Measurements from ENCODE around the gene ELP4.

DNA sequence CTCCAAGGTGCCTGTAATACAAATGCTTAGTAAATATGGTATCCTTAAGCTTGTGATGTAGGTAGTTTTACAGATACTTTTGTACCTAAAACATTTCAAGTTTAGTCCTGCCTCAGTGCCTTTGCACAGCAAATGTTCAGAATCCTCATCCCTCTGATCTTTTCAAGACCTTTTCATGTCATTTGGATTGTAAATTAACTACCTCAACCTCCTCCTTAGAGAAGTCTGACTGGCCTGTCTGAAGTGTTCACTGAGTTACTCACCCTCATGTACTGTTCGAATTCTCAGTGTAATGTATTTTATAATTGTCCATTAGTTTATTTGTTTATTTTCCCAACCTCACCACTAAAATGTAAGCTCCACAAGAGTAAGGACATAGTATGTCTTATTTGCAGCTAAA is 147.5 kb downstream of the ELP4 start:
- TF ChIP-seq POLR2A (IDR thresholded peaks at IDR 0.05) (no peak), CTCF (IDR thresholded peaks at IDR 0.05 in 4 of 5, conservative IDR thresholded peaks at IDR 0.05 in 1 of 5) (no peak)
